HT1080 (cell line): Measurements from ENCODE around the gene PBX3. TPM values are rescaled to one million over a fixed set of nuclear protein-coding genes. Genes with fewer than 3 reads are reported as not detected.
A peak's percentile ranks its signal among the peaks of the same experiment; 100 is the strongest.

Experiments
- DNase-seq: peaks from one replicate; pipeline ENCODE4 v3.0.0-alpha.2; 2015; ENCODE audit warnings: low read depth
- total RNA-seq: library from RNA; depleted of rRNA; stranded (reverse); fragments of >200 nt; shearing (Covaris generic); gene quantifications from 2 replicates; pipeline ENCODE4 v1.2.3, GENCODE V29; 2014

Gene PBX3
- total RNA-seq, 1 experiment from 2014 or later, result 75.8 TPM

- DNase-seq, result peak; percentile 13
Observed at GRCh38 chr9:125904155-125904851, 157.1 kb downstream of the PBX3 start.

GRCh38 chr9:125906144-125906543 lies 159.0 kb downstream of the PBX3 start:
- no peak for DNase-seq

- DNase-seq, result no peak
Observed at GRCh38 chr9:125906893-125907292, 159.7 kb downstream of the PBX3 start.

- no peak for DNase-seq
Observed at GRCh38 chr9:125908136-125908535, 161.0 kb downstream of the PBX3 start.

- no peak for DNase-seq
Observed at GRCh38 chr9:125908966-125909365, 161.8 kb downstream of the PBX3 start.

- DNase-seq, result no peak
Observed at GRCh38 chr9:125909459-125909858, 162.3 kb downstream of the PBX3 start.

- DNase-seq, result no peak
Observed at GRCh38 chr9:125910286-125910685, 163.1 kb downstream of the PBX3 start.

GRCh38 chr9:125911861-125912644 lies 164.9 kb downstream of the PBX3 start:
- no peak for DNase-seq

- DNase-seq, result no peak
Observed at GRCh38 chr9:125912667-125913066, 165.5 kb downstream of the PBX3 start.

GRCh38 chr9:125913551-125913950 lies 166.4 kb downstream of the PBX3 start:
- DNase-seq, result no peak

GRCh38 chr9:125914411-125914810 lies 167.2 kb downstream of the PBX3 start:
- DNase-seq, result no peak

- DNase-seq, result no peak
Observed at GRCh38 chr9:125915606-125916005, 168.4 kb downstream of the PBX3 start.

- DNase-seq, result no peak
Observed at GRCh38 chr9:125919565-125919964, 172.4 kb downstream of the PBX3 start.

GRCh38 chr9:125920402-125920801 lies 173.2 kb downstream of the PBX3 start:
- no peak for DNase-seq

- no peak for DNase-seq
Observed at GRCh38 chr9:125922854-125923253, 175.7 kb downstream of the PBX3 start.

- no peak for DNase-seq
Observed at GRCh38 chr9:125924351-125924750, 177.2 kb downstream of the PBX3 start.

- DNase-seq, result no peak
Observed at GRCh38 chr9:125926936-125927335, 179.8 kb downstream of the PBX3 start.

GRCh38 chr9:125929846-125930245 lies 182.7 kb downstream of the PBX3 start:
- DNase-seq, result peak; percentile 49

- DNase-seq, result no peak
Observed at GRCh38 chr9:125931211-125931610, 184.0 kb downstream of the PBX3 start.

- DNase-seq, result peak; percentile 99
Observed at GRCh38 chr9:125932012-125932411, 184.8 kb downstream of the PBX3 start.

GRCh38 chr9:125932746-125933455 lies 185.7 kb downstream of the PBX3 start:
- DNase-seq, result no peak

GRCh38 chr9:125942125-125942524 lies 195.0 kb downstream of the PBX3 start:
- no peak for DNase-seq
